Trophoblast cell (in vitro differentiated cells and primary cell): ENCODE measurements around the gene EXOC5.

Source experiments
- DNase-seq, 2 donors: peaks; one replicate each; pipeline ENCODE4 v3.0.0-alpha.2; 2016
- H2AFZ ChIP-seq: 2 replicates; pipeline ENCODE4 v1.6.1; 2013; ENCODE audit warnings: low read length, moderate library complexity, mild to moderate bottlenecking; ENCODE audit not compliant: insufficient read depth, poor library complexity
- H2AK5ac ChIP-seq: 2 replicates; pipeline ENCODE4 v1.6.1; 2013; ENCODE audit warnings: mild to moderate bottlenecking, low read length
- H2BK120ac ChIP-seq: 2 replicates; pipeline ENCODE4 v1.6.1; 2013; ENCODE audit warnings: low read length, mild to moderate bottlenecking, moderate library complexity; ENCODE audit not compliant: insufficient read depth, poor library complexity
- H2BK12ac ChIP-seq: 2 replicates; pipeline ENCODE4 v1.6.1; 2013; ENCODE audit warnings: mild to moderate bottlenecking, low read length, moderate library complexity
- H2BK5ac ChIP-seq: 2 replicates; pipeline ENCODE4 v1.6.1; 2013; ENCODE audit warnings: low read length, low read depth, moderate library complexity, mild to moderate bottlenecking; ENCODE audit not compliant: poor library complexity
- H3K14ac ChIP-seq: 2 replicates; pipeline ENCODE4 v1.6.1; 2013; ENCODE audit warnings: mild to moderate bottlenecking, low read length
- H3K18ac ChIP-seq: 2 replicates; pipeline ENCODE4 v1.6.1; 2013; ENCODE audit warnings: mild to moderate bottlenecking, low read length
- H3K23ac ChIP-seq: 2 replicates; pipeline ENCODE4 v1.6.1; 2013; ENCODE audit warnings: low read length
- H3K27ac ChIP-seq: 2 replicates; pipeline ENCODE4 v1.5.1; 2013; ENCODE audit warnings: low read depth, mild to moderate bottlenecking, inconsistent platforms, low read length, moderate library complexity
- H3K27me3 ChIP-seq: 2 replicates; pipeline ENCODE4 v1.6.1; 2013; ENCODE audit warnings: inconsistent platforms, mild to moderate bottlenecking, low read length, moderate library complexity; ENCODE audit not compliant: insufficient read depth
- H3K36me3 ChIP-seq, 2 experiments: 1 replicate in 1 of 2; 2 replicates in 1 of 2; pipeline ENCODE4 v1.6.1; 2013; ENCODE audit warnings: low read length in 2 of 2, mild to moderate bottlenecking in 2 of 2, moderate library complexity in 1 of 2; ENCODE audit not compliant: insufficient read depth in 2 of 2, control insufficient read depth in 1 of 2
- H3K4ac ChIP-seq: 2 replicates; pipeline ENCODE4 v1.6.1; 2013; ENCODE audit warnings: low read depth, mild to moderate bottlenecking, low read length, moderate library complexity
- H3K4me1 ChIP-seq, 2 experiments: 1 replicate in 1 of 2; 2 replicates in 1 of 2; pipeline ENCODE4 v1.6.1; 2013; ENCODE audit warnings: low read length in 2 of 2, mild to moderate bottlenecking in 2 of 2, moderate library complexity in 1 of 2; ENCODE audit not compliant: insufficient read depth in 2 of 2, control insufficient read depth in 1 of 2
- H3K4me2 ChIP-seq: 2 replicates; pipeline ENCODE4 v1.6.1; 2013; ENCODE audit warnings: inconsistent platforms, mild to moderate bottlenecking, low read length, moderate library complexity
- H3K4me3 ChIP-seq: 2 replicates; pipeline ENCODE4 v1.5.1; 2013; ENCODE audit warnings: mild to moderate bottlenecking, low read depth, low read length, inconsistent platforms
- H3K79me1 ChIP-seq: one replicate; pipeline ENCODE4 v1.6.1; 2013; ENCODE audit warnings: low read length
- H3K79me2 ChIP-seq: 2 replicates; pipeline ENCODE4 v1.6.1; 2013; ENCODE audit warnings: low read length, mild to moderate bottlenecking; ENCODE audit not compliant: control insufficient read depth, insufficient read depth, poor library complexity
- H3K9ac ChIP-seq: 2 replicates; pipeline ENCODE4 v1.6.1; 2013; ENCODE audit warnings: mild to moderate bottlenecking, low read length
- H3K9me3 ChIP-seq: 2 replicates; pipeline ENCODE4 v1.6.1; 2013; ENCODE audit warnings: low read depth, mild to moderate bottlenecking, control low read depth, inconsistent platforms, low read length; ENCODE audit not compliant: insufficient read depth
- H4K12ac ChIP-seq: 2 replicates; pipeline ENCODE4 v1.6.1; 2013; ENCODE audit warnings: low read depth, mild to moderate bottlenecking, low read length, moderate library complexity
- H4K8ac ChIP-seq: 2 replicates; pipeline ENCODE4 v1.6.1; 2013; ENCODE audit warnings: low read depth, mild to moderate bottlenecking, low read length, moderate library complexity
- H4K91ac ChIP-seq: one replicate; pipeline ENCODE4 v1.6.1; 2013; ENCODE audit warnings: low read depth, mild to moderate bottlenecking, low read length, moderate library complexity
- WGBS: extraction: QIAGEN DNeasy Blood & Tissue Kit; methylation state at CpG from one replicate; pipeline ENCODE4 v1.1.7; 2013; ENCODE audit warnings: missing lambda C conversion rate; ENCODE audit not compliant: insufficient read length, insufficient coverage; ENCODE audit errors: extremely low coverage; 5-methylcytosine and 5-hydroxymethylcytosine counted together

The EXOC5 gene

GRCh38 chr14:57160333-57160732, 108.4 kb downstream of the EXOC5 start:
- Histone ChIP-seq H3K4ac (no peak overlapping the region), H2BK120ac (no peak overlapping the region), H3K9ac (no peak overlapping the region), H3K23ac (no peak overlapping the region), H4K8ac (no peak overlapping the region), H3K14ac (no peak overlapping the region), H2AK5ac (no peak overlapping the region), H2AFZ (no peak overlapping the region), H4K12ac (no peak overlapping the region), H2BK12ac (no peak overlapping the region), H3K4me2 (no peak overlapping the region), H3K27me3 (no peaks in the 10 kb centered on the region), H2BK5ac (no peak overlapping the region), H3K79me2 (no peaks in the 10 kb centered on the region), H3K27ac (no peak overlapping the region), H3K4me1 (no peaks in the 10 kb centered on the region), H3K79me1 (no peaks in the 10 kb centered on the region), H3K9me3 (no peaks in the 10 kb centered on the region), H3K36me3 (no peaks in the 10 kb centered on the region), H3K4me3 (no peak overlapping the region), H3K18ac (no peak overlapping the region), H4K91ac (no peak overlapping the region)
- no peak for DNase-seq
- no CpG with 5 or more reads among the region's 6 CpGs for WGBS

- H3K79me1 ChIP-seq = peaks cover 8% of the 10 kb centered on the region
- H3K23ac ChIP-seq = no peak overlapping the region
- H3K4ac ChIP-seq = peak overlapping the region; percentile 35
- no peak overlapping the region for H4K12ac ChIP-seq
- peak overlapping the region; percentile 83 for H2BK120ac ChIP-seq
- H2BK5ac ChIP-seq = peak overlapping the region; percentile 79
- peak overlapping the region; percentile 93 for H2AK5ac ChIP-seq
- H3K4me1 ChIP-seq = peaks cover 9 to 13% of the 10 kb centered on the region in 2 experiments
- H3K9ac ChIP-seq = no peak overlapping the region
- no peaks in the 10 kb centered on the region for H3K79me2 ChIP-seq
- peak; percentile 52 to 61 for DNase-seq
- H4K91ac ChIP-seq = peak overlapping the region; percentile 84
- no CpG with 5 or more reads among the region's 4 CpGs for WGBS
- H3K4me2 ChIP-seq = no peak overlapping the region
- H3K4me3 ChIP-seq = no peak overlapping the region
- peak overlapping the region; percentile 81 for H4K8ac ChIP-seq
- H2BK12ac ChIP-seq = peak overlapping the region; percentile 85
- no peaks in the 10 kb centered on the region for H3K27me3 ChIP-seq
- H3K27ac ChIP-seq = peak overlapping the region; percentile 71
- no peaks in the 10 kb centered on the region for H3K9me3 ChIP-seq
- H3K14ac ChIP-seq = peak overlapping the region; percentile 81
- no peak overlapping the region for H2AFZ ChIP-seq
- no peaks in the 10 kb centered on the region for H3K36me3 ChIP-seq
- H3K18ac ChIP-seq = peak overlapping the region; percentile 86
Observed at GRCh38 chr14:57153286-57153685, 115.4 kb downstream of the EXOC5 start.
